IMR-90 (cell line): ENCODE results near the gene UBQLN2.

Source experiments
- BHLHE40 ChIP-seq: fragments of 150-350 bp; IDR thresholded peaks from 2 replicates; pipeline ENCODE4 v1.6.1; 2016; ENCODE audit warnings: mild to moderate bottlenecking, low read depth, low read length
- CEBPB ChIP-seq: IDR thresholded peaks from 2 replicates; pipeline ENCODE4 v1.6.1; 2012; ENCODE audit warnings: low read depth, low read length, improper control_type of control experiment
- CTCF ChIP-seq: conservative IDR thresholded peaks from 2 replicates; pipeline ENCODE4 v1.5.1; 2012; ENCODE audit warnings: mild to moderate bottlenecking, low read depth, low read length, improper control_type of control experiment
- ELK1 ChIP-seq: fragments of 150-350 bp; IDR thresholded peaks from 2 replicates; pipeline ENCODE4 v1.6.1; 2016; ENCODE audit warnings: low read depth, mild to moderate bottlenecking, low read length, moderate library complexity, borderline replicate concordance
- FOS ChIP-seq: fragments of 150-350 bp; IDR thresholded peaks from 2 replicates; pipeline ENCODE4 v1.6.1; 2016; ENCODE audit warnings: low read depth, low read length
- MAFK ChIP-seq: IDR thresholded peaks from 2 replicates; pipeline ENCODE4 v1.6.1; 2012; ENCODE audit warnings: low read depth, low read length, improper control_type of control experiment
- MAZ ChIP-seq: IDR thresholded peaks from 2 replicates; pipeline ENCODE4 v1.6.1; 2012; ENCODE audit warnings: low read depth, mild to moderate bottlenecking, low read length, improper control_type of control experiment, moderate library complexity, borderline replicate concordance
- NFE2L2 ChIP-seq: fragments of 150-350 bp; IDR thresholded peaks from 2 replicates; pipeline ENCODE4 v1.6.1; 2016; ENCODE audit warnings: low read depth, mild to moderate bottlenecking, low read length
- POLR2A ChIP-seq: IDR thresholded peaks from 2 replicates; pipeline ENCODE4 v1.6.1; 2012; ENCODE audit warnings: mild to moderate bottlenecking, low read depth, low read length
- RAD21 ChIP-seq: IDR thresholded peaks from 2 replicates; pipeline ENCODE4 v1.6.1; 2012; ENCODE audit warnings: low read length, improper control_type of control experiment
- RCOR1 ChIP-seq: IDR thresholded peaks from 2 replicates; pipeline ENCODE4 v1.6.1; 2012; ENCODE audit warnings: mild to moderate bottlenecking, low read length, improper control_type of control experiment; ENCODE audit not compliant: insufficient replicate concordance
- SMC3 ChIP-seq: fragments of 150-350 bp; IDR thresholded peaks from 2 replicates; pipeline ENCODE4 v1.6.1; 2016; ENCODE audit warnings: low read depth, mild to moderate bottlenecking, antibody characterized with exemption, low read length, moderate library complexity
- USF2 ChIP-seq: fragments of 150-350 bp; IDR thresholded peaks from 2 replicates; pipeline ENCODE4 v1.6.1; 2017; ENCODE audit warnings: mild to moderate bottlenecking, antibody characterized with exemption, low read length, low read depth

GRCh38 chrX:56600141-56600540 lies 36.7 kb downstream of the UBQLN2 start:
- TF ChIP-seq CTCF (no peak), BHLHE40 (no peak), MAFK (no peak), USF2 (no peak), POLR2A (no peak), RAD21 (no peak), ELK1 (no peak), CEBPB (peak; percentile 70), MAZ (no peak), SMC3 (no peak), NFE2L2 (no peak), FOS (no peak), RCOR1 (no peak)
